Activated T-cell treated with anti-CD3 and anti-CD28 coated beads, Interleukin-2, amount 50 U/mL, for 4 hours (primary cell): ENCODE results near the gene SAMMSON. TPM values are rescaled to one million over a fixed set of nuclear protein-coding genes. Genes with fewer than 3 reads are reported as not detected.

ENCODE experiments used
- ATAC-seq, 2 donors: fragments of 200-7000 bp; cut with Tn5 transposase; one replicate each; pipeline ENCODE4 v1.10.0; 2021
- DNase-seq: peaks from one replicate; pipeline ENCODE4 v3.0.0-alpha.2; 2020
- H3K27me3 Mint-ChIP-seq: one replicate; pipeline ENCODE4 v1.8.0; 2021; ENCODE audit warnings: low read depth, mixed read lengths
- H3K36me3 Mint-ChIP-seq: one replicate; pipeline ENCODE4 v1.8.0; 2022; ENCODE audit warnings: mixed read lengths; ENCODE audit not compliant: insufficient read depth
- H3K4me1 Mint-ChIP-seq: one replicate; pipeline ENCODE4 v1.8.0; 2021; ENCODE audit warnings: low read depth, mixed read lengths
- H3K4me3 Mint-ChIP-seq: one replicate; pipeline ENCODE4 v1.8.0; 2021; ENCODE audit warnings: mild to moderate bottlenecking, moderate library complexity, mixed read lengths
- H3K9me3 Mint-ChIP-seq: one replicate; pipeline ENCODE4 v1.8.0; 2021; ENCODE audit warnings: mixed read lengths
- total RNA-seq, 3 donors: library from RNA; stranded (reverse); gene quantifications; one replicate each; pipeline ENCODE4 v1.2.1, GENCODE V29; 2021

The SAMMSON gene
- total RNA-seq, 3 donors from 2014 or later, result not detected

- Mint-ChIP-seq H3K4me1 (no peaks in the 10 kb centered on the region), H3K27me3 (no peaks in the 10 kb centered on the region), H3K36me3 (no peaks in the 10 kb centered on the region), H3K4me3 (no peak overlapping the region), H3K9me3 (peaks cover 4% of the 10 kb centered on the region)
- DNase-seq, result no peak
- ATAC-seq, result no peak
These were observed 4.6 kb upstream of the SAMMSON start for GRCh38 chr3:69994919-69995318.

DNA sequence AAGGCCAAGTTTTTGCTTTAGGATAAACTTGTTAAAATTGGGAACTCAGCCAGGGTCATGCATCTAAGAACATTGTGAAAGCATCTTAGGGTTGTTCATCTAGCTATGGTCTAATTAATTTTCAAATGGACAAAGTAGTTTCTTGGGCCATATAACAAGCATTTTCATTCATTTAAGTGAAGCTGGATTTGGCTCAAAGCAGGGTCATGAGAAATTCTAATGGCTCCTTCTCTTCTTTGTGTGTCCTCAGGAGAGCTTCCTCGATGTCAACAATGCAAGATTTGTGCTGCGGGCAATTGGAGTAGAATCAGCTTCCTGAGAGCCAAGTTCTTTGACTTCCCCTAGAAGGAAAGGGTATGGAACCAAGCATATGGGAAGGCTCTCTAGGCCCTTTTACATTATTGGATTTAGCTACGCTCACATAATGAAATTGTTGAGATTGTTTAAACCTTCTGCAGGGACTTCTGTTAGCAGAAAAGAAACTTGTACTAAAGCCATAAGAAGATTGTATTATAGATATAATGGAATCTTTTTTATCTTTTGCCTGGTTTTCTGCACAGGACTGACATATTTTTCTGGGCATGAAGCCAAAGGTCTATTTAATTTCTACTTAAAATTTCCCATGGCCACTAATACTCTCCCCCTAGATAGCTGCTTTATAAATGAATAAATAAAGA, 1.8 kb upstream of the SAMMSON start:
- no peaks in the 10 kb centered on the region for H3K36me3 Mint-ChIP-seq
- no peaks in the 10 kb centered on the region for H3K4me1 Mint-ChIP-seq
- ATAC-seq (no peak), DNase-seq (no peak)
- peaks cover 8% of the 10 kb centered on the region for H3K9me3 Mint-ChIP-seq
- H3K27me3 Mint-ChIP-seq, result no peaks in the 10 kb centered on the region
- H3K4me3 Mint-ChIP-seq, result no peak overlapping the region

DNA sequence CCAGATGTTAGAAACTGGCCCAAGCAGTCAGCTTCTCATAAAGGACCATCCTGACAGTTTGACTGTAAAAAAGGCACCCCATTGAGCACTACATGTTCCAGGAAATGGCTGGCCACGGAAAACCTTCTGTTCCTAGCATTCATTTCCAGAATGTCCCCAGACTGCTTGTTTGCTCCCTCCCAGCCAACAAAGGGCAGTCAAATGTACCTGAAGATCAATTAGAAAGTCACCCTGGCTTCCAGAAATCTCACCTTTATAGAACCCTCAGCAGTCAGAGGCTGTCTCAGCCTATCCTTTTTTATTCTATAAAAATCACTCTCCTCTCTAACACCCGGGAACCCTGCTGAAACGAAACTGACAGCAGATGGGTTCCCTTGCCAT, 784 bp upstream of the SAMMSON start:
- no peaks in the 10 kb centered on the region for H3K27me3 Mint-ChIP-seq
- no peak overlapping the region for H3K4me3 Mint-ChIP-seq
- no peaks in the 10 kb centered on the region for H3K36me3 Mint-ChIP-seq
- peaks cover 8% of the 10 kb centered on the region for H3K9me3 Mint-ChIP-seq
- ATAC-seq (no peak), DNase-seq (no peak)
- no peaks in the 10 kb centered on the region for H3K4me1 Mint-ChIP-seq

DNA sequence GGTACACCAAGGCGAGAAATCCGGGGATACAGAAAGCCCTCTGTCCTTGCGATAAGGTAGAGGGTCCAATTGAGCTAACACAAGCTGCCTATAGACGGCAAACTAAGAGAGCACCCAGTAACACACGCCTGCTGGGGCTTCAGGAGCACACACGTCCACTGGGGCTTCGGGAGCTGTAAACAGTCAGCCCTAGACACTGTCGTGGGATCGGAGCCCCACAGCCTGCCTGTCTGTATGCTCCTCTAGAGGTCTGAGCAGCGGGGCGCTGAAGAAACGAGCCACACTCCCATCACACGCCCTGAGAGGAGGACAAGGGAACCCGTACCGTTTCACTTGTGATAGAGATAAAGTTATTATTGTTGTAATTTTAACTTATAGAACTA, 486 bp downstream of the SAMMSON start:
- DNase-seq (no peak), ATAC-seq (no peak)
- H3K4me3 Mint-ChIP-seq, result no peak overlapping the region
- peaks cover 8% of the 10 kb centered on the region for H3K9me3 Mint-ChIP-seq
- H3K4me1 Mint-ChIP-seq, result no peaks in the 10 kb centered on the region
- H3K36me3 Mint-ChIP-seq, result no peaks in the 10 kb centered on the region
- no peaks in the 10 kb centered on the region for H3K27me3 Mint-ChIP-seq

DNA sequence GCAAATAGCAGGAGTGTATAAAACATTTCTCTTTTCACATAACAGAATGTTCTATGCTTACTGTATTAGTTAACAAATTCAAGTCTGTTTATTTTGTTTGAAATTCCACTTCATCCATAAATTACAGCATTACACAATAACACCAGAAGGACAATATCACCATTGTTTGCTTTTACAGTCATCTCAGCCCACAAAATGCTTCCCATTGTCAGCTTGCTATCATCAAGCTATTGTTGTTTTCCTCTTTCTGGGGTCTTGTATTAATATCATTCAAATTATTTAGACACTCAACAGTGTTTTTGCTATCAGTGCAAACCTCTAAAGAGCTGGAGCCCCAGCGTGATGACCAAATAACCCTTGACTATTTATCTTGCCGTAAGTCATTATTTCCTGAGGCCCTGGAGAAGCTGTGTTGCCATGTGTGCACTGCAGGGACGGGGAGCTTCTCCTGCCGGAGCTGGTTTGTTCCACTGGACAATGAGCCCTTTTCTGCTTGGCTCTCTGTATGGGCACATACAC, 1.1 kb downstream of the SAMMSON start:
- Mint-ChIP-seq H3K4me1 (no peaks in the 10 kb centered on the region), H3K27me3 (no peaks in the 10 kb centered on the region), H3K4me3 (no peak overlapping the region), H3K36me3 (no peaks in the 10 kb centered on the region), H3K9me3 (peaks cover 8% of the 10 kb centered on the region)
- no peak for DNase-seq
- no peak for ATAC-seq

GRCh38 chr3:70003119-70003518, 3.6 kb downstream of the SAMMSON start:
- no peaks in the 10 kb centered on the region for H3K4me1 Mint-ChIP-seq
- H3K36me3 Mint-ChIP-seq, result no peaks in the 10 kb centered on the region
- ATAC-seq (no peak), DNase-seq (no peak)
- peaks cover 8% of the 10 kb centered on the region for H3K9me3 Mint-ChIP-seq
- H3K27me3 Mint-ChIP-seq, result no peaks in the 10 kb centered on the region
- no peak overlapping the region for H3K4me3 Mint-ChIP-seq

DNA sequence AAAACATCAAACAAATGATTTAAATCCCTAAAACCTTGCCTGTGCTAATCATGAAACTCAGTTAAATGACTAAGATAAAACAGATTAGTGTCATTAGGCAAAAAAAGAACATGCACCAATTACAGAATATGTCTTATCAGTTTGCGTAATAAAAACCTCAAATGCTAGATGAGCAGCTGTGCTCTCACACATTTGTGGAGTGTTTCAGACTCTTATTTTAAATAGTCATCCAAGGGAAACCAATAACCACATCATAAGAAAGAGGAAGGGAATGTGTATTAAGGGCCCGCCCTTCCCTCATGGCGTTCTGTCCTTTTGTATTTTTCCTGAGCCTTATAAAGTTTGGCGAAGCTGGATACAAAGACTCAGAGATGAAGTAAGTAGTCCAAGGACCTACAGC, 6.6 kb downstream of the SAMMSON start:
- Mint-ChIP-seq H3K4me3 (no peak overlapping the region), H3K9me3 (no peaks in the 10 kb centered on the region)

GRCh38 chr3:70010346-70010745, 10.8 kb downstream of the SAMMSON start:
- H3K36me3 Mint-ChIP-seq, result no peaks in the 10 kb centered on the region
- ATAC-seq (no peak), DNase-seq (no peak)
- H3K4me3 Mint-ChIP-seq, result no peak overlapping the region
- no peaks in the 10 kb centered on the region for H3K27me3 Mint-ChIP-seq
- H3K4me1 Mint-ChIP-seq, result no peaks in the 10 kb centered on the region
- no peaks in the 10 kb centered on the region for H3K9me3 Mint-ChIP-seq

More for the DNA sequence above, 6.6 kb downstream of the SAMMSON start:
- no peak for DNase-seq
- H3K36me3 Mint-ChIP-seq, result no peaks in the 10 kb centered on the region
- no peaks in the 10 kb centered on the region for H3K4me1 Mint-ChIP-seq
- H3K27me3 Mint-ChIP-seq, result no peaks in the 10 kb centered on the region
- ATAC-seq, result no peak

- Mint-ChIP-seq H3K27me3 (no peaks in the 10 kb centered on the region), H3K36me3 (no peaks in the 10 kb centered on the region), H3K4me1 (no peaks in the 10 kb centered on the region), H3K9me3 (no peaks in the 10 kb centered on the region), H3K4me3 (no peak overlapping the region)
- DNase-seq (no peak), ATAC-seq (no peak)
These were observed 12.0 kb downstream of the SAMMSON start for GRCh38 chr3:70011582-70011981.

- Mint-ChIP-seq H3K4me1 (no peaks in the 10 kb centered on the region), H3K36me3 (no peaks in the 10 kb centered on the region), H3K4me3 (no peak overlapping the region), H3K27me3 (no peaks in the 10 kb centered on the region), H3K9me3 (no peaks in the 10 kb centered on the region)
- ATAC-seq (no peak), DNase-seq (no peak)
These were observed 21.6 kb downstream of the SAMMSON start for GRCh38 chr3:70020906-70021660.

DNA sequence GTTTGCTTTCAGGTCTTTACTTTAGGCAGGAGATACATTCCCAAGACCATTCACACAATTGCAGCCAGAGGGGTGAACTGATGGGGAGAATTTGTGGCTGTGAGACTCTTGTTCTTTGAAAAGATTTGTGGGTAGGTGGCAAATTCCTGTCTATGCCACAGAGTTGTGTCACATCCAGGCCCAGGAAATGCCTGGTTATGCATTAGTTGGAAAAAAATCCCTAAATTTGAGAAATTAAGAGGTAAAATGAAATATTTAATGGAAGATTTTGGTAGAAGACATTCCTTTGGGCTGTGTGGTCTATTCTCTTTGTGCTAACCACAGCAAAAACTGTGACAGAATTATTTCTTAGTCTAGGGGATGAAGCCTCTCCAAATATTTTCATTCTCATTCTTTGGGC, 28.8 kb downstream of the SAMMSON start:
- Mint-ChIP-seq H3K36me3 (no peaks in the 10 kb centered on the region), H3K4me3 (no peak overlapping the region), H3K27me3 (no peaks in the 10 kb centered on the region), H3K9me3 (no peaks in the 10 kb centered on the region), H3K4me1 (no peaks in the 10 kb centered on the region)
- DNase-seq, result no peak
- no peak for ATAC-seq

GRCh38 chr3:70038693-70039092, 39.2 kb downstream of the SAMMSON start:
- no peak for ATAC-seq
- Mint-ChIP-seq H3K4me1 (no peaks in the 10 kb centered on the region), H3K27me3 (peaks cover 3% of the 10 kb centered on the region), H3K9me3 (peaks cover 7% of the 10 kb centered on the region), H3K36me3 (no peaks in the 10 kb centered on the region), H3K4me3 (no peak overlapping the region)
- no peak for DNase-seq

DNA sequence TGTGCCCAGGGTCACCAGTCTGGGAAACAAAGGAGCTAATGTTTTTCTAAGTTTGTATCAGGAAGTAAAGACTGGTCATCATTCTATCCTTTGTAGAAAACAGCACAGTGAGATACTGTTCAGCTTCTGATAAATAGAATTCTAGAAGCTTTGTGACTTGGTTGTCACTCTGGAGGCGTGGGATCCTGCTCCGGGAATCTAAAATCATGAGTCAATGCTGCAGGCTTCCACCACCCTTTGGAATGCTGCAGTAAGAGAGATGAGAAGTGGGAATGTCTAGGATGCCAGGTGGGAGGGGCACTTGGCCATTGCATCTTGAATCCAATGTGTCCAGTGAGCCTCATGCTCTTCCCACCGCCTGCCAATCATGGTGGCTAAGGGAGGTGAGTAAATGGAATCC, 40.9 kb downstream of the SAMMSON start:
- peaks cover 3% of the 10 kb centered on the region for H3K27me3 Mint-ChIP-seq
- ATAC-seq (no peak), DNase-seq (no peak)
- peaks cover 7% of the 10 kb centered on the region for H3K9me3 Mint-ChIP-seq
- H3K4me3 Mint-ChIP-seq, result no peak overlapping the region
- no peaks in the 10 kb centered on the region for H3K36me3 Mint-ChIP-seq
- H3K4me1 Mint-ChIP-seq, result no peaks in the 10 kb centered on the region

DNA sequence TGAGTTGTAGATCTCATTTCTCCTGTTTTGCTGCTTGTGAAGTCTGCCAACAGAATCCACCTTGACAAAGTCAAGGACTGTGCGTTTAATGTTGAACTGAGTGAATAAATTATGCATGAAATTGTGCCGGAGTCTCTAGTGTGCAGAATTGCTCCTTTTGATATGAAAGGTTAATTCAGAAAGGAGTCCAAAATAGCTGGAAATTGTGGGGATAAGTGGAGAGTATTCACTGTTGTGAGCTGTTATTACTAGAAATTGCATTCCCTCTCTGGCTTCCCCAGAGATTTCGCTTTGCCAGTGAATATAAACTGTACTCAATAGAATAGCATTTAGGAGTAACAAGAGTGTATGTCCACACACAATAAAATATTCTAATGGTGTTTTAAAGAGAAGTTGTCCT, 43.1 kb downstream of the SAMMSON start:
- ATAC-seq, result no peak
- Mint-ChIP-seq H3K27me3 (peaks cover 3% of the 10 kb centered on the region), H3K9me3 (peaks cover 4% of the 10 kb centered on the region), H3K4me1 (no peaks in the 10 kb centered on the region), H3K36me3 (no peaks in the 10 kb centered on the region), H3K4me3 (no peak overlapping the region)
- no peak for DNase-seq

DNA sequence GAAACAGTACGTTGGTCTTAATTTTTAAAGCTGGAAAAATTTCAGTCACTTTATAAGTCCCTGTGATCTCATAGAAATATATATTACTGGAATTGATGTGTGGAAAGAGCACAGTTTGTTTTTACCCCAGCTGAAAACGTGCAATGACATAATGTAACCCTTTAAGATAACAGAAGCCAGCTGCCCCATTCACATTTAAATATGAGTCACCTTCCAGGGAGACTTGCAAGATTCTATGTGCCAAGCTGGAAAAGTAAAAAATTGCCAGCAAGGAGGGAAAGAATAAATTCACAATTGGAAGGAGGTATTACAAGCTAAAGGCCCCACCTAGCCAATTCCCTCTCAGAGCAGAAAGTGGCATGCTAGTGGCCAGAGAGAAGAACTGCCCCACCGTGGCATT, 50.2 kb downstream of the SAMMSON start:
- ATAC-seq, result no peak
- peaks cover 3% of the 10 kb centered on the region for H3K27me3 Mint-ChIP-seq
- H3K4me1 Mint-ChIP-seq, result no peaks in the 10 kb centered on the region
- no peak for DNase-seq
- H3K36me3 Mint-ChIP-seq, result no peaks in the 10 kb centered on the region
- H3K4me3 Mint-ChIP-seq, result no peak overlapping the region
- no peaks in the 10 kb centered on the region for H3K9me3 Mint-ChIP-seq
